Vagina (tissue), 2 donors: ENCODE results near the gene ARID1A.

Experiments used
- POLR2A ChIP-seq, 2 donors: fragments of 450-650 bp; IDR thresholded peaks; one replicate each; pipeline ENCODE4 v1.6.1; 2017; ENCODE audit warnings: antibody characterized with exemption in 2 of 2, mild to moderate bottlenecking in 2 of 2, moderate library complexity in 2 of 2
- POLR2AphosphoS5 ChIP-seq, 2 donors: sonication (generic); formaldehyde crosslinking; IDR thresholded peaks; one replicate each; pipeline ENCODE4 v1.9.0; 2017; ENCODE audit warnings: antibody characterized with exemption in 2 of 2, mild to moderate bottlenecking in 2 of 2, low read depth in 1 of 2; ENCODE audit not compliant: insufficient read depth in 1 of 2
- TF ChIP-seq, protein P1 (sequence below), 3 experiments: fragments of 450-650 bp in 2 of 3; fragments of 200-600 bp in 1 of 3; sonication (generic) in 1 of 3; IDR thresholded peaks; one replicate each; pipeline ENCODE4 v1.5.1; 2017 to 2019; ENCODE audit warnings: antibody characterized with exemption in 3 of 3, mild to moderate bottlenecking in 2 of 3, moderate library complexity in 2 of 3

DNA sequence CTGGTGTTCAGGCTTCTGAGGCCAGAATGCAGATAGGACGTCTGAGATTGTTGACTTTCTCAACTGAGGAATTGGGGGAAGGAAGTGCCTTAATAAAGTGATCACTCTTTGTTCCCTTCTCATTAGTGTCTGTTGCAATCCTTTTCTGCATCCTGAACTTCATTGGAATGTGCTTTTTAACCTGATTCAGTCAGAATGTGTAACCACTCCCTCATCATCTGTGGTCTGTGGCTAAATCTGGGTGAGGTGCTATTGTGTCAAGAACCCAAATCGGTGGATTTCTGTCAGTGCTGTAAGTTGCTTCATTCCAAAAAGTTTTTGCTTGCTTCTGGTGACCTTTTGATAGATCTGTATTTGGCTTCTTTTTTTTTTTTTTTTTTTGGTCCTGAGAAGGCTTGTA lies 38.2 kb downstream of the ARID1A start:
- TF ChIP-seq, protein P1, sequence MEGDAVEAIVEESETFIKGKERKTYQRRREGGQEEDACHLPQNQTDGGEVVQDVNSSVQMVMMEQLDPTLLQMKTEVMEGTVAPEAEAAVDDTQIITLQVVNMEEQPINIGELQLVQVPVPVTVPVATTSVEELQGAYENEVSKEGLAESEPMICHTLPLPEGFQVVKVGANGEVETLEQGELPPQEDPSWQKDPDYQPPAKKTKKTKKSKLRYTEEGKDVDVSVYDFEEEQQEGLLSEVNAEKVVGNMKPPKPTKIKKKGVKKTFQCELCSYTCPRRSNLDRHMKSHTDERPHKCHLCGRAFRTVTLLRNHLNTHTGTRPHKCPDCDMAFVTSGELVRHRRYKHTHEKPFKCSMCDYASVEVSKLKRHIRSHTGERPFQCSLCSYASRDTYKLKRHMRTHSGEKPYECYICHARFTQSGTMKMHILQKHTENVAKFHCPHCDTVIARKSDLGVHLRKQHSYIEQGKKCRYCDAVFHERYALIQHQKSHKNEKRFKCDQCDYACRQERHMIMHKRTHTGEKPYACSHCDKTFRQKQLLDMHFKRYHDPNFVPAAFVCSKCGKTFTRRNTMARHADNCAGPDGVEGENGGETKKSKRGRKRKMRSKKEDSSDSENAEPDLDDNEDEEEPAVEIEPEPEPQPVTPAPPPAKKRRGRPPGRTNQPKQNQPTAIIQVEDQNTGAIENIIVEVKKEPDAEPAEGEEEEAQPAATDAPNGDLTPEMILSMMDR (IDR thresholded peaks at IDR 0.05): no peak
- TF ChIP-seq POLR2AphosphoS5 (IDR thresholded peaks at IDR 0.05; ENCODE audit: insufficient read depth in 1 of 2, low read depth in 1 of 2) (no peak), POLR2A (IDR thresholded peaks at IDR 0.05) (no peak)
